NB4 (cell line): ENCODE data around the gene GRIK2.

Experiments
- DNase-seq: peaks from one replicate; pipeline ENCODE4 v3.0.0; 2010; ENCODE audit warnings: low read depth
- H3K4me3 ChIP-seq: one replicate; pipeline ENCODE4 v1.5.1; 2011; ENCODE audit warnings: mild to moderate bottlenecking, low read depth, low read length, moderate library complexity
- MYC ChIP-seq: IDR thresholded peaks from 2 replicates; pipeline ENCODE4 v1.6.1; 2011; ENCODE audit warnings: low read depth, low read length
- POLR2A ChIP-seq: IDR thresholded peaks from 2 replicates; pipeline ENCODE4 v1.6.1; 2011; ENCODE audit warnings: mild to moderate bottlenecking; ENCODE audit not compliant: insufficient read length; ENCODE audit errors: extremely low read depth
- TF ChIP-seq, protein P1 (sequence below): IDR thresholded peaks from one replicate; pipeline ENCODE4 v1.5.1; 2012; ENCODE audit warnings: low read depth, low read length
- TF ChIP-seq, protein P2 (sequence below): IDR thresholded peaks from 2 replicates; pipeline ENCODE4 v1.6.1; 2011; ENCODE audit warnings: low read depth, low read length

GRIK2 gene

DNA sequence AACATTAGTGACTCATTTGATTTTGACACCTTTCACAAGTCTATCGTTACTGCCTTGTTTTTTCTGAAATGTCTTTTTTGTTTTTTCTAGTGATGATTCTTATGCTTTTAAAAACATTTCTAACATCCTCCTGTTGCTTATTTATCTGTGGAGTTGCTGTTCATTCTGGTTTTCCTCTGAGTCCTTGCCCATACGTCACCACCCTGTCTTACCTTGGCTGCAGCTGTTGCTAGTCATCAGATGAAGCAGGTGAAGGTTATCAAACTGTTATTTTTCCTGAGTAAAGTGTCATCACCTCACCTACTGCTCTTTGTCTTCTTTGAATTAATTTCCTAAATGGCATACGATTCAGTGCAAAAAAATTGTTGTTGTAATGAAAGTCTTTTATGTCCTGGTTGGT lies 376.6 kb downstream of the GRIK2 start:
- no peak overlapping the region for H3K4me3 ChIP-seq
- TF ChIP-seq, protein P1, sequence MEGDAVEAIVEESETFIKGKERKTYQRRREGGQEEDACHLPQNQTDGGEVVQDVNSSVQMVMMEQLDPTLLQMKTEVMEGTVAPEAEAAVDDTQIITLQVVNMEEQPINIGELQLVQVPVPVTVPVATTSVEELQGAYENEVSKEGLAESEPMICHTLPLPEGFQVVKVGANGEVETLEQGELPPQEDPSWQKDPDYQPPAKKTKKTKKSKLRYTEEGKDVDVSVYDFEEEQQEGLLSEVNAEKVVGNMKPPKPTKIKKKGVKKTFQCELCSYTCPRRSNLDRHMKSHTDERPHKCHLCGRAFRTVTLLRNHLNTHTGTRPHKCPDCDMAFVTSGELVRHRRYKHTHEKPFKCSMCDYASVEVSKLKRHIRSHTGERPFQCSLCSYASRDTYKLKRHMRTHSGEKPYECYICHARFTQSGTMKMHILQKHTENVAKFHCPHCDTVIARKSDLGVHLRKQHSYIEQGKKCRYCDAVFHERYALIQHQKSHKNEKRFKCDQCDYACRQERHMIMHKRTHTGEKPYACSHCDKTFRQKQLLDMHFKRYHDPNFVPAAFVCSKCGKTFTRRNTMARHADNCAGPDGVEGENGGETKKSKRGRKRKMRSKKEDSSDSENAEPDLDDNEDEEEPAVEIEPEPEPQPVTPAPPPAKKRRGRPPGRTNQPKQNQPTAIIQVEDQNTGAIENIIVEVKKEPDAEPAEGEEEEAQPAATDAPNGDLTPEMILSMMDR = no peak
- no peak for TF ChIP-seq POLR2A
- no peak for TF ChIP-seq MYC
- TF ChIP-seq, protein P2, sequence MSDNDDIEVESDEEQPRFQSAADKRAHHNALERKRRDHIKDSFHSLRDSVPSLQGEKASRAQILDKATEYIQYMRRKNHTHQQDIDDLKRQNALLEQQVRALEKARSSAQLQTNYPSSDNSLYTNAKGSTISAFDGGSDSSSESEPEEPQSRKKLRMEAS = no peak
- no peak for DNase-seq

DNA sequence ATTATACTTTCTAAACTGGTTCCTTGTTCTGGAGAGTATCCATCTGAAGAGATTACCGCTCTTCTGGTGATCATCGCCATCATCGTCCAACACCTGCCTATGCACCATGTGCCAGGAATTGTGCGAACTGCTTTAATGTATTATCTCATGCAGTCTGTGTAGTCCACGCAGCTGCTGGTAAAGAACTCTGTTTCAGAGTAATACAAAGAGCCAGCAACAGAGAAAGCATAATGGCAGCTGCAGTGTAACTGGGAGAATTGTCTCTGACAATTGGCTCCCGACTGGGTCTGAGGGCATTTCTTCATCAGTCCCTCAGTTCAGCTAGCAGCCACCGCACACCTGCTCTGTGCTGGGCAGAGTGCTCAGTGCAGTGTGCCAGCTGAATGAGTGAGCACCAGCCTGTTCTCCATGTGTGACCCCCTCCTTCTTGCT lies 383.4 kb downstream of the GRIK2 start:
- TF ChIP-seq POLR2A (no peak), MYC (no peak)
- TF ChIP-seq, protein P2 = no peak
- TF ChIP-seq, protein P1 = no peak
- no peak for DNase-seq

DNA sequence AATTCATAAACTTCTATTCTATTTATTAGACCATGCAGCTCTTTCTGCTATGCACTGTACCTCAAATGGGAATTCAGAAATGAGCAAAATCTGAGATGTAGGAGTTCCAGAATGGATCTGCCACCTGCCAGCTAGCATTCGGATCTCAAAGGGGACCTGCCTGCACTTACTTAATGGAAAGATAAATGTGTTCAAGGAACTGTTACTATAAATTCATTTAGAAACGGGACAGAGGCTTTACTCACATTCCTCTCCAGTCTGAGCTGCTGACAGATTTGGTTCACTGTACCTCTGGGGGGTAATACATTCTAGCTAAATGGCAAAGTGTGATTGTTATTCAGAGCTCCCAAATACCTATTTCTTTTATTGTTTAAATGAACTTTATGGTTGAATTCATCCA lies 384.1 kb downstream of the GRIK2 start:
- H3K4me3 ChIP-seq = no peak overlapping the region
- no peak for DNase-seq
- TF ChIP-seq, protein P2 = no peak
- TF ChIP-seq MYC (no peak), POLR2A (no peak)
- TF ChIP-seq, protein P1 = no peak

More for the DNA sequence above, 383.4 kb downstream of the GRIK2 start:
- no peak overlapping the region for H3K4me3 ChIP-seq

DNA sequence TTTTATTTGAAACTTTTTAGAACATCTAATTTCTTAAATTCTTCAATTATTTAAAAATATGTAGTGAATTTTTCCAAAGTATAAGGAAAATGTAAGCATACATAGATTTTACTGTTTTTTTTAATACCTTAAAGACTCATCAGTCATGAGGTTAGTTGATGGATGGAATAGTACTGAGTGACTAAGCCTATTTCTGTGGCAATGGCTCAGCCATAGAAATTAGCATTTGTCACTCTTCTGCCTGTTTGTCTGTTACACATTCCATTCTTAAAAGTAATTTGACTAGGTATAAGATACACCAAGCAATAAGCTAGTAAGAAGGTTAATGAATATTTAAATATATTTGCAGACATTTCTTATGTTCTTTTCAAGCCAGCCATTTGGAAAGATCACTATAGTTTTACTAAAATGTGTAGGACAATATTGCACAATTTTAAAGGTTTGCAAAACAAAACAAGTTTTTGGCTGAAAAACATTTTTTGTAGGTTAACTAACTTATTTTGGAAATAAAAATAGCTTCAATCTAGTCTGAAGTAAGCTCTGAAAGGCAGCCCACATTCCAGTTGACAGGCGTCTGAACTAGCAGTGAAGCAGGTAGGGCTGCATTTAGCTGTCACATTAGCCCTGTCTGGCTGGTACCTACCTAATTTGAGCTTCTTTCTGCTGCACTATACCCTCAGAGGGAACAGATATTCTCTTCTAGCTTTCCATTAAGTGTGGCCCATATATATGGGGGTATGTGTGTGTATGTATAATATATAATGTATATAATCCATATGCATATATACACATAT lies 385.7 kb downstream of the GRIK2 start:
- TF ChIP-seq, protein P1 = no peak
- TF ChIP-seq POLR2A = no peak
- no peak for DNase-seq
- no peak overlapping the region for H3K4me3 ChIP-seq

DNA sequence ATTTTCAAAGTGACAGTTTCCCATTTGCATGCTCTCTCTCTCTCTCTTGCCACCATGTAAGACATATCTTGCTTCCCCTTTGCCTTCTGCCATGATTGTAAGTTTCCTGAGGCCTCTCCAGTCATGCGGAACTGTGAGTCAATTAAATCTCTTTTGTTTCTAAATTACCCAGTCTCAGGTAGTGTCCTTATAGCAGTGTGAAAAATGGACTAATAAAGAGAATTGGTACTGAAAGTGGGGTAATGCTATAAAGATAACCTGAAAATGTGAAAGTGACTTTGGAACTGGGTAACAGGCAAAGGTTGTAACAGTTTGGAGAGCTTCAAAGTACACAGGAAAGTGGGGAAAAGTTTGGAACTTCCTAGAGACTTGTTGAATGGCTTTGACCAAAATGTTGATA lies 389.8 kb downstream of the GRIK2 start:
- DNase-seq = no peak

More for the DNA sequence above, 389.8 kb downstream of the GRIK2 start:
- H3K4me3 ChIP-seq = no peak overlapping the region
- TF ChIP-seq POLR2A = no peak
- TF ChIP-seq, protein P1 = no peak
- TF ChIP-seq MYC = no peak
- TF ChIP-seq, protein P2 = no peak
